Measurements from ENCODE around the gene LIN9.
"Not testable (repeated sequence)": the region's sequence is repeated elsewhere in the genome, so short reads cannot be mapped to it uniquely, and the experiment has no call there.

Gene LIN9

DNA sequence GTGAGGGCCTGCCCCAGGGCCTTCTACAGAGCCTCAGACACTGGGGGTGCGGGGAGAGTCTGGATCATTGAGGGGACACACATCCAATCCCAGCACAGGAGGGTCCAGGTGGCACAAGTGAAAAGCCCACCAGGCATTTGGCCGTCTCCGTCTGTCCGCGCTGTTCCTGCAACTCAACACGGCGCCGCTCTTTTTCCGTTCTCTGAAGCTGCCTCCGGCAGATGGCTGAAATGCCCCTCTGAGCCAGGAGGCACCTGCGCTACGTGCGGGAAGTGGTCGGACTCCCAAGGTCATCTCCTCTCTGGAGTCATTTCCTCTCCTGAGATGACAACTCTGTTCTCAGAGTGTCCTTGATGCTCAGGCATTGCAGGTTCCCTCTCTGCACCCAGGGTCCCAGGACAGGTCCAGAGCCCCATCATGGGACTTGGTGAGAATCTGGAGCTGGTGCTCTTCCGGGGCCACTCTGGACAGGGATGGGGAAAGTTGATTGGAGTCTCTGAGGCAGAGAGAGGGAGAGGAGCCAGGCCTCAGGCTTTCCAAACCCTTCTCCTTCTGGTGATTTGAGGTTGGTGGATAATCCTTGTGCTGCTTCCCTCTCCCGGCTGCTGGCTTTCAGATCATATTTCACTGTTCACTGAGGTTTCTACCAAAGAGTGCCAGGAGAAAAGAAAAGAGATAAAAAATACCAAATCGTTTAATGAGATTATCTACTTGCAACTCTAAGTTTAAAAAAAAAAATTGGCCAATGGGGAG, 99.5 kb downstream of the LIN9 start:
- DNase-seq, result no peak

DNA sequence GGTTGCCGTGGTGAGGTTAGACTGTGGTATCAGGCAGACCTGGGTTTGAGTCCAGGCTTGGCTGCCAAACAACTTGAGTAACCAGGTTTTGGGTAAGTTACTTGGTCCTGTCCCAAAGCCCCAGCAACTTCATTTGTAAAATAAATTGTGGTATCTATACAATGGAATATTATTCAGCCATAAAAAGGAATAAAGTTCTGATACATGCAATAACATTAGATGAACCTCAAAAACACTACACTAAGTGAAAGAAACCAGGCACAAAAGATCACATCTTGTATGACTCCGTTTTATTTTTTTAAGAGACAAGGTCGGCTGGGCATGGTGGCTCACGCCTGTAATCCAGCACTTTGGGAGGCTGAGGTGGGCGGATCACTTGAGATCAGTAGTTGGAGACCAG, 101.9 kb downstream of the LIN9 start:
- DNase-seq, result no peak

DNA sequence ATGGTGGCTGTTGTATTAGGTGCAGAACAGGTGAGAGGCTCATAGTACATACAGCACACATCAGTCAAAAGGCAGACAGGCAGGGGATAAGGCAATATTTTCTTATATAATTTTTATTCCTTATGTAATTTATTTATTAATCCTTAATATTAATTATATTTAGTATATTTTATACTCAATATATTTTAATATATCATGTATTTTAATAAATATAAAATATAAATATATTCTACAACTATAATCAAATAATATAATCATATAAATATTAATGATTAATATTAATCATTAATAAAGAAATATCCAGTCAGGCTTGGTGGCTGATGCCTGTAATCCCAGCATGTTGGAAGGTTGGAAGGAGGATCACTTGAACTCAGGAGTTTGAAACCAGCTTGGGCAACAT, 104.8 kb downstream of the LIN9 start:
- DNase-seq, result no peak

DNA sequence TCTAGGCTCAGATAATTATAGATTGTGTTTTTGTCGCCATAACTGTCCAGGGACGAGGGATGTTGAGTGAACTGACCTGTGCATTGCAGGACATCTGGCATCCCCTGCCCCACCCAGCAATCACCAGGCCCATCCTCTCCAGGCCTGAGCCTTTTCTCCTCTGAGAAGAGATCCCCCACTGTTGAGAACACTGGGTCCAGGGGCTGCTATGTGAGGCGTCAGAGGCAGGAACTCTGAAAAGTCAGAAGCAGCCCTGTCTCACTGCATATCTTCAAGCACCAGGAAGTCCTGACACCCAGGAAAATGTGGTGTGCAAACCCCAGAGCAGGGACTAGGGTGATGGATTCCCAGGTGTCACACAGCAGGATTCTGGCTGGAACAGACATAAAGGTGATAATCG, 105.3 kb downstream of the LIN9 start:
- DNase-seq, result no peak

DNA sequence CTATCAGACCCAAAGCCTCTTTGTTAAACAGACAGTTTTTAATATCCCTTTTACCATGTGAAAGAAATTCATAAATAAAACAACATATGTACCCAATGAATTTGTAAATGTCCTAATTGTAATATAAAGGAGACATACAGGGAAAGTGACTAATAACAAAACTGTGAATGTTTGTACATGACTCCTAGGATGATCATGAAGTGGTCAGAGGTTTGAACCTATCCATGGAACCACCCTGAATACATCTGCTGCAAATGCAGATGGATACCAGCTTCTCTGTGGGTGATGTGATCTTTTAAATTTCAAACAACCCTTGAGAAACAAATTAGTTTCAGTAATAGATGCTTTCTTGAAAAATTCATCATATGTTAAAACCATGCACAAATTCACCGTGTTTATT, 105.7 kb downstream of the LIN9 start:
- DNase-seq, result no peak

DNA sequence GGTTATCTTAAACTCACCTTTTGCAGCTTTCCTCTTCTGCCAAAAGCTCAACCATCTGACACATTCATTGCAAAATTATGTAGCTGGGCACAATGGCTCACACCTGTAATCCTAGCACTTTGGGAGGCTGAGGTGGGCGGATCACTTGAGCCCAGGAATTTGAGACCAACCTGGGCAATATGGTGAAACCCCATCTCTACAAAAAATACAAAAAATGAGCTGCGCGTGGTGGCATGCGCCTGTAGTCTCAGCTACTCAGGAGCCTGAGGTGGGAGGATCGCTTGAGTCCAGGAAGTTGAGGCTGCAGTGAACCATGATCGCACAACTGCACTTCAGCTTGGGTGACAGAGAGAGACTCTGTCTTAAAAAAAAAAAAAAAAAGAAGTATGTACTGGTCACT, 106.3 kb downstream of the LIN9 start:
- DNase-seq, result not testable (repeated sequence)

DNA sequence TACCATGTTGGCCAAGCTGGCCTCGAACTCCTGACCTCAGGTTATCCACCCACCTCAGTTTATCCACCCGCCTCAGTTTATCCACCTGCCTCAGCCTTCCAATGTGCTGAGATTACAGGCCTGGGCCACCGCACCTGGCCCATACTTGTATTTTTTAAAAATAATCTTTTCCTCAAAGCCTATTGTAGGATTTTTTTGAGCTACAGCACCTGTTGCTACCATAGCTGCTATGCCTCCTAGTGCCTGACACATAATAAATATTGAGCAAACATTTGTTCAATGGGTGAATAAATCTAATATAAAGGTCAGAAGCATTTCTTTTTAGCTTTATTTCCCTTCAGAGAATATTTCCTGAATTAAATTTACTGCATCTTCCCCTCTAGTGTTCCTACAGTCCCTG, 106.7 kb downstream of the LIN9 start:
- DNase-seq, result no peak

DNA sequence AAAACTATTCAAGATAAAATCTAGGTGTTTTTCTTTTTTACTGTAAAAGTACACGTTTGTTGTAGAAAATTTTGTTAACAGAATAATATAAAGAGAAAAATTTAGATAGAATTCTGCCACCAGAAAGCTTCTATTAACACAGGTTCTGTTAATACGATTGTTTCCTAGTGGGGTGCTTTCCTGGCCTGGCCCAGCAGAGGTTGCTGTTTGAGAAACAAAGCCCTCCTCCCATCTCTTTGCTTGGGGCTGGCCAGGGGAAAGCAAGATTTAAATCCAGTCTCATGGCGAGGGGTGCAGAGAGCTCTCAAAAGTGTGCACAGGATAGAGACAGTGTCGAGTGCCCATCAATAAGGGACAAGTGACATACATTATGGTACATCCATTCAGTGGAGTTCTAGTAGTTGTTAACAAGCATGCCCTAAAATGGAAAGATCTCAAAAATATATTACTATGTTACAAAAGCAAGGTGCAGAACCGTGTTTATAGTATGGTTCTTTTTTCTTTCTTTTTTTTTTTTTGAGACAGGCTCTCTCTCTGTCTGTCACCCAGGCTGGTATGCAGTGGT, 107.9 kb downstream of the LIN9 start:
- DNase-seq, result no peak

DNA sequence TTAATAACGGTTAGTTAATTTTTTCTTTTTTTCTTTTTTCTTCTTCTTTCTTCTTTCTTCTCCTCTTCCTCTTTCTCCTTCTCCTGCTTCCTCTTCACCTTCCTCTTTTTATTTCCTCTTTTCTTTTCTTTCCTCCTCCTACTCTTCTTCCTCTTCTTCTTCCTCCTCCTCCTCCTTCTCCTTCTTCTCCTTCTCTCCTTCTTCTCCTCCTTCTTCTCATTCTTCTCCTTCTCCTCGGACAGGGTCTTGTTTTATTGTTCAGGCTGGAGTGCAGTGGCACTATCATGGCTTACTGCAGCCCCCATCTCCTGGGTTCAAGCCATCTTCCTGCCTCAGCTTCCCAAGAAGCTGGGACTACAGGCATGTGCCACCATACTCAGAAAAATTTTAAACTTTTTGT, 109.0 kb downstream of the LIN9 start:
- no peak for DNase-seq

DNA sequence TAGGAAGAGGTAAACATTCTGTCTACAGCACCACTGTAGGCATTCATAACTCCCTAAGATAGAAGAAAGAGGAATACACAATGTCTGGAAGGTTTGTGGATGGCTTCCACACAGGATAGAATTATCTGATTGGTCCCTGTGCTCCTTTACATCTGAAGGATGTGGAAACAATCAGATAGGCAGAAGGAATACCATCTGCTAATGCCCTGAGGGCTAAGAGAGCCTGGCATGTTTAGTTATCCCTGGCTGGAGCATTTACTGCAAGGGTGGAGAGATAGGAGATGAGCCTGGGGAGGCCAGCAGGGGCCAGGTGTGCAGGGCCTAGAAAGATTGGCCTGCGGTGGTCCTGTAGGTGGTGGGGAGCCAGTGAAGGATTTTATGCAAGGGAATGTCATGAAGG, 113.8 kb downstream of the LIN9 start:
- no peak for DNase-seq

DNA sequence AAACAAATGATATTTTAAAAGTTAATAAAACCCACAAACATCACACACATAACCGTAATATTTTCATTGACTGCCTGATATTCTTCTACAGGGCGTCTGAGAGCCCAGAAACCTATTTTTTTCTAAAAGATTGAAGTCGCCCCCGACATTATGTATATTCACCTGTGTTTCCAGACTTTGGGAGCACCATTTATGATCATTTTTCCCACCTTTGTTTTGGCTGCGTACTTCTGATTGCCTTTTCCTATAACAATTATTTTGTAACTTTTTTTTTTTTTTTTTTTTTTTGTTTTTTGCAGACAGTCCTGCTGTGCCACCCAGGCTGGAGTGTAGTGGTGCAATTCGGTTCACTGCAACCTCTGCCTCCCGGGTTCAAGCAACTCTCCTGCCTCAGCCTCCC, 121.6 kb downstream of the LIN9 start:
- DNase-seq, result no peak

DNA sequence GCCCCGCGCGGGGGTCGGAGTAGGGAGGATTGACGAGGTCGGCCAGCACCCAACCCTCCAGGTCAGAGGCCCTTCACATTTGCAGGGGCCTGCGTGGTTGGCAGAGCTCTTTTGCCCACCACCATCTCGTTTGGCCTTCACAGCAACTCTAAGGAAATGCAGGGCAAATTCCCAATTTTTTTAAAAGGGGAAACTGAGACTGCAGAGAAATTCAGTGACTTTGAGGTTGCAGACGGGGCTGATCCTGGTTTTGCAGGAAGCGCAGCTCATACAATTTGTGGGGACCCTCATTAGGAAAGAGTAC, 122.0 kb downstream of the LIN9 start:
- DNase-seq, result no peak

DNA sequence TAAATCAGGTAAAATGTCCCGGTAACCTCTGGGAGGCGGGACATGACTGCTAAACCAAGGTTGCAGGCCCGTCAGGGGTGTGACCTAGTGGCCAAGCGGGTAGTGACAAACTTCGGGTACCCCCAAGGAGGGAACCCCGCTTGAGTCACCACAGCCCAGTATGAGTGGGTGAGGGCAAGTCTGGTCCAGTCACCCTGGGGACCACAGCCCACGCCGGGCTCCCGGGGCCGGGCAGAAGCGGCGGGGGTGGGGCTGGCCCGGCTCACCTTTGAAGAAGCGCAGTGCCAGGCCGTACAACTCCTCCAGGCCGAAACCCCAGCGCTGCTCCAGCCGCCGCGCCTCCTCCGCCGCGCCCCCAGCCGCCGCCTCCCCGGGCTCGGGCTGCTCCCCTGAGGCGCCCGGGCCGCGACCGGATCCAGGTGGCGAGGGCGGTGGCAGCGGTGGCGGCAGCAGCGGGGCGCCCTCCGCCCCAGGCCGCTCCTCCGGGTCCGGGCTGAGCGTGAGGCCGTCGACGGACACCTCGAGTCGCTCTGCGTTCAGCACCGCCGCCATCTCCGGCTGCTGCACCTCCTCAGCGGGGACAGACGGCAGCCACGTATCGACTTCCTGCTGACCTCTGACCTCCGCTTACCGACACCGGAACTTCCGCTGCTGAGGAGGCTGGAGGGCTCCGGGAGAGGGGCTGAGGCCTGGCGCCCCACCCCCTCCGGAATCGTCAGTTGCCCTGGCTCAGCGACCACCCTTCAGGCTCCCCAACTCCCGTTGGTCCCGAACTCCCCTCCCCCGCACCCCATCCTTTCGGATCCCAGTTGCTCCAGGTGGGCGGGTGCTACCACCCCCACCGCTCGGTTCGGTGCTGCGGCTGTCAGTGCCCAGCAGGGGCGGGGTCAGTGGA, 122.6 kb downstream of the LIN9 start, which contains the start of gene ACBD3:
ACBD3 (minus strand) TSS at position 618 of the 895 bp plus-strand sequence; CDS start at position 552, 66 bp downstream.
- DNase-seq, result peak; percentile 69

DNA sequence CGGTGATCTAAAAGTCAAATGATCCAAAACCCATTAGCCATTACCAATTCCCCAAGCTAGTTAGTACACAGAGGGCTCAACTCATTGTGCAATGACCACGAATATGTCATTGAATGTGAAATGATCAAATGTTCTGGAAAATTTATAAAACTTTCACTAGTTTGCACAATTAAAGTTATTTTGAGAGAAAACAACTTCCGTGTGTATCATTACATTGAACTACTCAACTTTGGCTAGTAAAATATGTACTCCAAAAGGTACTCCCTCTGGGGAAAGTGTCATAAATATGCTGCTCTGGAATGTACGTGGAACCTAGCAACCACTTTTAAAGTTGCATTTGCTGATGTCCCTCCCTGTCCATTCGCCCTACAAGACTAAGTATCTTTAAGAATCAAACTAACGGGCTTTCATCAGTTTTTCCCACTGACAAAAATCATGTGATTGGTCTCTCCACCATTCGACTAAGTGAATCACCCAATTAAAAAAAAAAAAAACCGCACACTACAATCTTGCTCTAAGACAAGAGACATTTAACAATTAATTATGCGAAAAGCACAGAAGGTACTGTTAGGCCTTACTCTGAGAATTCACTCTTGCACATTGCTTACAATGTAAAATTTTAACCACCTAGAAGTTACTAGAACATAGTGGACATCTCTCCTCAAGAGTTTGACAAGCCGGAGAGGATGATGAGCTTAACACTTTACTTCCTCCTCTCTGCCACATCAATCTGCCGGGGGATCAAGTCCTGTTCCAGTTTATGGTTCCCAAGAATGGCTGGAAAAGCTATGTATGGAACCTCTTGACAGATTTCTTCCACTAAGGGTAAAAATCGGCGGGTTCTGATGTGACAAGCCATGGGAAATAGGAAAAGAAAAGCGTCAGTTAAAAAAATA, 123.6 kb downstream of the LIN9 start:
- DNase-seq, result no peak

DNA sequence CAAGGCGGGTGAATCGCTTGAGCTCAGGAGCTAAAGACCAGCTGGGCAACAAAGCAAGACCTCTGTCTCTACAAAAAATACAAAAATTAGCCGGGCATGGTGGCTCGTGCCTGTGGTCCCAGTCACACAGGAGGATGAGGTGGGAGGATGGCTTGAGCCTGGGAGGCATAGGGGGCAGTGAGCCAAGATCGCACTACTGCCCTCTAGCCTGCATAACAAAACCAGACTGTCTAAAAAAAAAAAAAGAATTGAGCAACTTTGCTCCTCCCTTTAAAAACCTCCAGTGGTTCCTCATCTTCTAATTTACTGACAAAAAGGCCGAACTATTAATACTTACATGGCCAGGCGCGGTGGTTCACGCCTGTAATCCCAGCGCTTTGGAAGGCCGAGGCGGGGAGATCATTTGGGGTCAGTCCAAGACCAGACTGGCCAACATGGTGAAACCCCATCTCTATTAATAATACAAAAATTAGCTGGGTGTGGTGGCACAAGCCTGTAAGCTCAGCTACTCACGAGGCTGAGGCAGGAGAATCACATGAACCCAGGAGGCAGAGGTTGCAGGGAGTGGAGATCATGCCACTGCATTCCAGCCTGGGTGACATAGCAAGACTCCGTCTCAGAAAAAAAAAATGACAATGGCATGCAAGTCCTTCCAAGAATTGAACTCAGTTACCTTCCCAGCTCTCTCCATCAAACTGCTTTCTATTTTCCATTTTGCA, 126.8 kb downstream of the LIN9 start:
- DNase-seq, result peak; percentile 64

Measured in SIG-M5 (cell line).